GM18873 (cell line): ENCODE data around the gene NTSR2.

Source experiments
- ATAC-seq: cut with Tn5 transposase; IDR thresholded peaks from one replicate; pipeline ENCODE4 v1.9.1; 2021; ENCODE audit warnings: mild to moderate bottlenecking, moderate library complexity, moderate number of reproducible peaks; ENCODE audit not compliant: unreplicated experiment, low FRiP score

Gene NTSR2

DNA sequence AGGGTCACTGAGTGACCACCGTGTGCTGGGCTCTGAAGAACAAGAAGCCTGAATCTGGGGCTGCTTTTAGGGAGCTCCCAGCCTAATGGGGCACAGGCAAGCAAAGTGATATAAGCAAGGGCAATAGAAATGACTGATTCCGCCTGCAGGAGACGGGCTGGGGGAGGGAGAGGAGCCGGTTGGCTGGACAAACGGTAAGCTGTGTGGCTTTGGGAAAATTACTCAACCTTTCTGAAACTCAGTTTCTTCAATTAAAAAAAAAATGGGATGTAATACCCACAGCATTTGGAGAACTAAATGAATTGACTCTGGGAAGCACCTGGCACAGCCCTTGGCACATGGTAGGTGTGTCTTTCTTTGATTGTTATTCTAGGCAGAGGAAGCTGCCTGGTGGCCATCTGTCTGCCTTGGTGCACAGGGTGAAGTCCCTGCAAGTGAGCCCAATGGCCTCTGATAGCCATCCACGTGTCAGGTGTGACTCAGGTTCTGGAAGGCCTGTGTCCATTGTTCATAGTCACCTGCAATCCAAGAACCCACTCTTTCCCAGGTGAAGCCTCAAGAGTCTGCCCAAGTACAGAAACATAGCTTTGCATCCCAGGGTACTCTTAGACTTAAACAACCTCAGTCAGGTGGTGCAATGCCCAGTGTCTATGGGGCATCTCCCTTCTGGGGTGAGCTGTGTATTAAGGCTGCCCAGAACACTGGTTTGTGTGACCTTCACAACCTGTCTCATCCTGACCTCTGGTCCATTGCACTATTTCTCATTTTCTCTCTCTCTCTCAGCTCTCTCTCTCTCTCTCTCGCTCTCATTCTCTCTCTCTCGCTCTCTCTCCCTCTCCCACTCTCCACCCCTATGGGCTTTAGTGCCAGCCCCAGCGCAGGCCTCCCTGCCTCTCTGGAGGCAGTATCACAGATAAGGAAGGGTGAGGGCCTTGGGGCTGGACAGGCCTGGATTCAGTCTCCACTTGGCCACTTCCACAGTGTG is 30.0 kb upstream of the NTSR2 start:
- ATAC-seq, result no peak

DNA sequence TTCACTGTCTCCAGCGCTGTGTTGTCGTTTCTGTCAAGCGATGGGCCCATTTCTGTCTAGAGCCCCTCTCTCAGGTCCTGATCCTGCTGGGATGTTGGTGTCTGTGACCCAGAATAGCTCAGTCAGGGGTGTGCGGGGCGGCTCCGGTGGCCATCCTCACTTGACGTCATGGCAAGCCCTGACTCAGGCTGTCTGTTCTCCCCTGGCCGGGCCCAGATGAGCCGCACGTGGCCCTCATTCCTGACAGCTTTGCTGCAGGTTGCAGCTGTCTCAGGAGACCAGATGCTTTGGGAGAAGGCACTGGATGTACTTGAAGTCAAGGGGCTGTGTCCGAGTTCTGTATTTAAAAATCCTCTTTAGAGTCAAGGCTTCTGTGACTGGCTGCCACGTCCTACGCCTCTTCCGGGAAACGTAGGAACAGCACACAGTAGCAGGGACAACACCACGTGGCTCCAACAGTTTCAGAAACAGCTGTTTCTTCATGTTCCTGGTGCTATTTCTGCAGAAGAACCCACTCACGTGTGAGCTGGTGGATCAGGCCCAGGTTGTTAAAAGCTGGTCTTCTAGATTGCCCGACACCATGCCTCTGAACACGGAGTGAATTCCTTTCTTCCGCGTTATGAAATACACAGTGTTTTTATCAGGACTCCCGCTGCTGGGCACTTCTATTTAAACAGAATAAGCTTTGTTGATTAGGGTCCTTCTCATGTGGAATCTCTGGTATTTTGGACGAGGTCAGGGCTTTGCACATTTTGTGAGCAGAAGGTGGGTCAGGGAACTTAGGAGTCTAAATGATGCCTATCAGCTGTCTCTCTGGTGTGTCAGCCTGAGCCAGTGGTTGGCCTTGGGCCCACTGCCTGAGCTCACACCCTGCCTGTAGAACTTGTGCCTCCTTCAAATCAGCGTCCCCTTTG is 28.3 kb upstream of the NTSR2 start:
- ATAC-seq, result no peak

DNA sequence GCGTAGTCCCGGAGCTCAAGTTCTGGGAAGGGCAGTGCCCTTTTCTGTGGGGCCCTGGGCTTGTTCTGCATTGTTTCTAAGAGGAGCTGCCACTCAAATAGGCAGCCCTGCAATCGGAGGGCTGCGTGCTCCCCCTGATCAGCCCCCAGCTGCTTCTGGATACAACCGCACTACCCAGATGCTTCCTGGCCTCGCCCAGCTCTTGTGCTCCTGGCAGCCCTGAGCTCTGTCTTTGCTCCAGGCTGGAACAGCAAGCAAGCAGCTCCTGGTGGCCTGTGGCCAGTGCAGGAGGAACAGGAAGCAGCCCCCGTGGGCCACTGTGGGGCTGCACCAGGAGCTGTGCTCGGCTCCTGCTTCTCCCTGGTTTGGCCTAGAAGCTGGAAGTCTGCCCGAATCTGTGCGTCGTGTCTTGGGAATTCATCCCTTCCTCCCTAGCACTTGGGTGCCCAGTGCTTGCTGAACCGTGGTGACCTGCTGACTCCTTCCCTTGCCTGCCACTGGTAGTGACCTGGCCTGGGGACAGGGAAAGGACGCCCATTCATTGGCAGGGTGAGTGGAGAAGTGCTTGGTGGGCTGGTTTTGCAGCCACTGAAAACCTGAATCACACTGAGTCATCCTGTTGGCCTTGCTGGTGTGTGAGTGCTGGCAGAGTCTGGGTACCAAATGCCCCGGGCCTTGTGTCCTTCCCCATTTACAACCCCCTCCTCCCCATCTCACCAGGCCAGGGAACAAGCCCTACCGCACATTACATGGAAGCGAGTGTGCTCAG is 27.3 kb upstream of the NTSR2 start:
- no peak for ATAC-seq

DNA sequence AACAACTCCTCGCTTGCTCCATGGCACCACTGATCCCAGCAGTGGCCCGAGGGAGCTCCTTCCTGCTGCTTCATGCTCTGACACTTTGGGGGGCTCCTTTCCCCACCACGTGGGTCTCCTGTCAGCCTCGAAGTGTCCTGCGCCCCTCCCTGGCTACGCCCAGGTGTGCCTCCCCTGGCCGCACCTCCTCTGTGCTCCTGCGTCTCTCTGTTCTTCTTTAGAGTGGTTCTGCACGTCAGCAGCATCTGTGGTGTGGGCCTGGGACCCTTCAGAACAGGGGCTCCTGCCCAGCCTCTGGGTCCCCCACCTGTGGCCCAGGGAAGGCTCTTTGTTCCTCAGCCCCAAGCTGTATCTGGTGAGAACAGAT is 26.7 kb upstream of the NTSR2 start:
- ATAC-seq, result no peak

DNA sequence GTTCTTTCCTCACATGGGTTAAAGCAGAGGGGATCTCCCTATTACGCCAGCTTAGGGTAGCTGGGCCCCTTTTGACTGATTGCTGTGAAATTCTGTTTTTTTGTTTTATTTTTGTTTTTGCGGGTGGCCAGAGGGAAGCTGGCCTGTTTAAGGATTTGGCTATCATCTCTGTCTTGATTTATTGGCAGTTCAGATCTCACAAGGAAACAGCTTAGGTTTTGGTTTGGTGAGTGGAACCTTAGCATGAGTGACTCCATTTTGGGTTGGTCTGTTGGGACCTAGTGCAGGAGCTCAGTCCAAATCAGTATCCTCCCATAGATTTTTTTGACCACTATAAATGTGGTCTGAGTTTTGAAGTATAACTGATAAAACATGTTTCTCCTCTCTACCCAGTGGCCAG is 25.6 kb upstream of the NTSR2 start:
- no peak for ATAC-seq

DNA sequence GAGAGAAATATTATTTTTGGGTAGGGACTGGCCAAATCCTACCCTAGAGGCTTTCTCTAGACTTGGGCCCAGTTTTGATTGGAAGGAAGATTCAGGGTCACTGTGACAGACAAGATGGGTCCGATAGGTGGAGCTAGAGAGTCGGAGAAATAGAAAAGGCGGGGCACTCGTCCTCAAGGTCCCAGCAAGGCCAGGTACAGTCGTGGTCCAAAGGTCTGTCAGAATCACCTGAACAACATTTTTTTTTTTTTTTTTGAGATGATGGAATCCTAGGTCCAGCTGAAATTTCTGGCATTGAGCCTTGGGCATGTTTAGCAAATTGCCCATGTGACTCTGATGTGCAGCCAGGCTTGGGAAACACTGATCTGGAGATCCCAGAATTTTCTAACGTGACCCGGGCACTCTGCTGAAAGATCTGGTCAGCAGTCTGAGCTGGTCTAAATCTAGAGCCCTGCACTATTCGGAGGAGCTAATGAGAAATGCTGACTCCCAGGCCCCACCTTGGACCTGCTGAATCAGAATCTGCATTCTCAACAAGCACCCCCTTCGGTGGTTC is 23.0 kb upstream of the NTSR2 start:
- ATAC-seq, result no peak

DNA sequence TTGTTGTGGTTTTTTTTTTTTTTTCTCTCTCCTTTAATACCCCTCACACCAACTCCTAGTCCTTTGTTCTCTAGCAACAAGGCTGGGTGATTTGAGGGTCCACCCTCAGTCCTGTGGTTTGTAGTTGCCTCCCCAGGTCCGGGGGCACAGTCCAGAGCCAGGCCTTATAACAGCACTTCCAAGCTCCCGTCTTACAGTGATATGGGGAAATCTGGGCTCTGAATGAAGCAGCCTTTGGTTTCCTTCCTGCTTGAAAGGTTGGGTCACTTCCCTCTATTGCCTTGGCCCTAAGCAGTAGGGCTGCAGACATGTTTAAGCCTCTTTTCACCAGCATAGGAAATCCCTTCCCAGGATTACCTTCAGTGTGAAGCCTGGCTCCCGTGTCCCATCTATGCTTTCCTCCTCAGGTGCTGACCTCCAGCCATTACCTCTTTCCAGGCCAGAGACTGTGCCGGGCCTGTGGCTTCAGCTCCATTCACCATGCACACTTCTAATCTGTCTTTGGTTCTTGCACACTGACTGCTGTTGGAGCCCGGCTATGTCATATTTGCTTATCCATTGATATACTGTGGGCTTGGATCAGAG is 21.2 kb upstream of the NTSR2 start:
- no peak for ATAC-seq

DNA sequence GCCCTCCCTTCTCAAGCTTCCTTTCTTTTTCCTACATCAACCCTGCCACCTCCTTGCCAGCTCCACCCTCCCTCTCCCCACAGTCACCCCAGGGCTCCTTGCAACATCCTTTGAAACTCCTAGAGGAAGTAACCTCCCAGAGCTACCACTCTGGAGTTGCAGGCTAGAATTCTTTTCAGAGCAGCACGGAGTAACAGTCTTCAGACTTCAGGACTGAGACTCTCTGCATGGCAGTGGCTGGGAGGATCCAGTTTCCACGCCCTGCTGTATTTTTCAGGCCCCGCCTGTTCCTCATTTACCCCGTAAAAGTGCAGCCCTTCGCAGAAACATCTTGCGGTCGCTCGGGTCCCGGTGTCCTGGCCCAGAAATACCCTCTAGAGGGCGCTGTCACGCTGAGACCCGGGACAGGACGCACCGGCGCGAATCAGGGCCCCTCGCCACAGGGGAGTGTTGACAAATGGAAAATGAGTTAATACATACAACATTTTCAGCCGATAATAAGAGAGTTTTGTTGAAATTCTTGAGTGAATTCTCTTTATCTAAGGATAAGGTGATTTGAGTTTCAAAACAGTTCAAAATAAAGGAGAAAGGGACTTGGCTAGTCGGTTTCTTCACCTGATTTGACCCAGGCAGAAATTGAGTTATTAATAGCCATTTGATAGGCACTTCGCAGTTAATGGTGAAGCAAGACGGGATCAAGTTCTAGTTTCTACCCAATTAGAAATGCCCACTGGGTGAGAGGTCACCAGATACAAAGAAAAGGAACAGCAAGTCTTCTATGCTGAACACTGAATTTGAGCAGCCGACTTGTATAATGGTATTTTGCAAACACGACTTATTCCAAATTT is 18.5 kb upstream of the NTSR2 start:
- ATAC-seq, result no peak

DNA sequence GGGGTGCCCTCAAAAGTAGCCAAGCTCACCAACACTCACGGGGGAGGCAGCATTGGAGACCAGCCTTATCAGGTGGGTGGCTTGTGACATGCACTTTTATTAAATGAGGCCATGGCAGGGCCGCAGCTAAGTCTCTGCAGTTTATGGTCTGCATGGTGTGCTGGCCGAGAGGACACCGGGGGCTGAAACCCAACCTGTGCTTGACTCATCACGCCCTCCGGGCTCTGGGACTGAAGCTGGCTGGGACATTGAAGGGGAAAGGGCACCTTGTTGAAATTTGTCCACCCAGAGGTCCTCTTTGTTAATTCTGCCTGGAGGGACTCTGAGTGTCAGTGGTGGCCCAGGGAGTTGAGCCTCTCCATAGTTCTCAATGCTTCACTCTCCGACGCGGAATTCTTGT is 17.7 kb upstream of the NTSR2 start:
- no peak for ATAC-seq

DNA sequence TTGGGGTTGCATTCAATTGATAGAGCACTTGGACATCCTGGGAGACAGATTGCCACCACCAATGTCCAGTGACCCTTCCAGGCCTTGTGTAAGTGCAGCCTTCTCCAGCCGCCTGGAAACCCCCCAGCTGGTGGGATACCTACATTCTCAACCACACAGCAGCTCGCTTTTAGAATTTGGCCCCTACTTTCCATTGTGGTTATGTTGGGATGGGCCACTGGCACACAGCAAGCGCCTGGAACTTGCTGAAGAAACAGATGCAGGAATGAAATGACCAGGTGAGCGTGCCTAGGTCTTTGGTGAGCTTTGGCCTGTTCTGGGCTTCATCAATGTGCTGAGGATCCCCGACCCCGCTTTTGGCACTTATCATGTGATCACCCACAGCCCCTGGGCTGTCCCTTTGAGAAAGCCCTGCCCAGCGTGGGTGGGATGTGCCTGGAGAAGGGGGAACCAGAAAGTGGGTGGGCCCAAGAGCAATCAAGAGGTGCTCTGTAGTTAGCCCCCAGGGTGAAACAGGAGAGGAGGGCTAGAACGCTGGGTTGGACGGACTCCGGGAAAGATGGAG is 16.0 kb upstream of the NTSR2 start:
- no peak for ATAC-seq

DNA sequence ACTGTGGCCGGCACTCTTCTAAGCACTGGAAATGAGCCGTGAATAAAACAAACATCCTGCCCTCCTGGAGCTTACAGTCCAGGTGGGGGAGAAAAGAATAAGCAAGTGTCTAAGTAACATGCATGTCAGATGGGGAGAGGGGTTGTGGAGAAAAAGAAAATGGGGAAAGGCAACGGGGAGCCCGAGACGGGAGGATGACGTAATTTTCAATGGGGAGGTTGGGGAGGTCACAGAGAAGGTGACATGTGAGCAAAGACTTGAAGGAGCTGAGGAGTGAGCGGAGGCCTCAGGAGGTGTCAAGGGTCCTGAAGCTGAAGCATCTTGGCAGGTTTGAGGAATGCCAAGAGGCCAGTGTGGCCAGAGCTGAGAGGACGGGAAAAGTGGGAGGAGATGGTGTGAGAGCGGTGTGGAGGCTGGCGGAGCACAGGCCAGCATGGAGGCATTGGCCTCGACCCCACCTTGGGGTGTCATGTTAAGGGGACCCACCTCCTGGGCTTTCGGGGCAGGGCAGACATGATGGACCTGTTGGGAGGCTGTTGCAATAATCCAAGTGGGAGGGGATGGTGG is 15.0 kb upstream of the NTSR2 start:
- no peak for ATAC-seq

DNA sequence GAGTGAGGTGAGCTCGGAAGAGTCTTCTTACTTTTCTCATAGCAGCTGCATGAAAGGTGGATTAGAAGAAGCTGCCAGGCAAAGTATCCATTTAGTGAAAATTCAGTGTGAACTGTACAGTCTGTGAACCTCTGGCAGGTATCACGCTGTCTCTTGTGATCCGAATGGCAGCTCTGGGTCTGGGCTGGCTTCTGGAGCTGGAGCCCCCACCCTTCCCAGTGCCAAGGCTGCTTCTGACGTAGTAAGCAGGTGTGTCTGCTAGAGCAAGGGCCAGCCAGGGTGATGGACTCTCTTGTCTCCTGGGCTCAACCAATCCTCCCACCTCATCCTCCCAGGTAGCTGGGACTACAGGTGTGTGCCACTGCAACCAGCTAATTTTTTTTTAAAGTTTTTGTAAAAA is 14.0 kb upstream of the NTSR2 start:
- no peak for ATAC-seq

DNA sequence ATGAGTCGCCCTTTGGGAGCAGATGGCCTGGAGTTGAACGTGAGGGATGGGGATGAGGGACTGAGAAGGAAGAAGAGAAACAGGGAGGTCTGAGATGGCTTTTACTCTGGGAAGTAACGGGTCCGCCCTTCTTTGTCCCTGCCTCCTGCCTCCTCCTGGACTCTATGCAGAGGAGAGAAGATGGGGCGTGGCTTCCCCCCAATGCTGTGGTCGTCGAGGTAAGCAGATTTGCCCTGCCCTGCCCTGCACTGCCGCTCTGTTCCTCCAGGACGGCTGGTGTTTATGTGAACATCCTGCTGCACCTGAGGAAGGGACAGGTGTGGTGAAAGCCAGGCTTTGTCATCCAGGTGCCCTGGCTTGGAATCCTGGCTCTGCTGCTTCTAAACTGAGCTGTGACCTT is 13.5 kb upstream of the NTSR2 start:
- ATAC-seq, result no peak

DNA sequence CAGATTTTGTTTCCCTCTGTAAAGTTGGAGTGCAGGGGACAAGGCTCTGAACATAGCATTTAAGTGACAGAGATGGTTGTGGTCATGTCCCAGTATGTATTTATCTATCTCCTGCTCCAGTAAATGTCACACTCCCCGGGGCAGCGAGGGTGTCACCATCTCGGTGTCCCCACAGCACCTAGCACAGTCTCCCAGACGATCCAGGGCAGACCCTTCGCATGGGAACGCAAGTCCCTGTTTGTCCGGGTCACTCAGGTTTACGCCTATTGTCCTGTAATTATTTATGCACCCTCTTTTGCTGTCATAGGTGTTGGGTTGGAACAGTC is 12.6 kb upstream of the NTSR2 start:
- no peak for ATAC-seq

DNA sequence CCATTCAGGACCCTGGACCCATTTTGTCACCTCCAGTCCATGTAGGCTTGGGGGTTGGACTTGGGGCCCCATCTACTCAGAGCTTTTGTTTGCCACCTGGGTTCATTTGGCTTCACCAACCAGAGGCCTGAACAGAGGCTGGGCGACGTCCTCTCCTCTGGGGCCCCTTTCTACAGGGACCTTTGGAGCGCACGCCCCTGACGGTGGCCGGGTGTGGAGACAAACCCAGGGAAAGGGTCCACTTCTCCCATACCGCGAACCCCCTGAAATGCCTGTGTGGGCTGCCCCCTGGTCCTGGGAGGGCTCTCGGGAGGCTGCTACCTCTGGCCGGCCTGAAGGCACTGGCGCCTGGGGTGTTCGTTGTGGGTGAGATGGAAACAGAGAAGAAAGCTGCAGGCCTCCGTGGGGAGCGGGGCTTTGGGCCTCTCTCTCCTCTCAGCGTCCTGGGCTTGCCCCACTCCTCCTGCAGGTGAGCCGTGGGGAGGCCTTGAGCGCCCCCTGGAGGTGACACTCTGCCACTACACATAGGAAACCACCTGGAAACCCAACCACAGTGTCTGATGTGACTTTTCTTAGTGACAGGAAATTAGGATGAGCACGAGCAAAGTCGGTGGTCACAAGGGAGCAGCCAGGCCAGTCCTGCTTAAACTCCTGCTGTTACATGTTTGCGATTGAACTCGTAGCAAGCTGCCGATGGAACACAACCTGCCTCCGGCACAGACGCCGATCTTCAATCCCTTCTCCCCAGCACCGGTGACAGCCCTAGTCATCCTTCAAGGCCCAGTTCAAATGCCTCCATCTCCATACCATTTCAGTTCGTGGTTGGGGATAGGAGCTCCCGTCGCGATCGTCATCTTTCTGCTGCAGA is 12.0 kb upstream of the NTSR2 start:
- ATAC-seq, result no peak

DNA sequence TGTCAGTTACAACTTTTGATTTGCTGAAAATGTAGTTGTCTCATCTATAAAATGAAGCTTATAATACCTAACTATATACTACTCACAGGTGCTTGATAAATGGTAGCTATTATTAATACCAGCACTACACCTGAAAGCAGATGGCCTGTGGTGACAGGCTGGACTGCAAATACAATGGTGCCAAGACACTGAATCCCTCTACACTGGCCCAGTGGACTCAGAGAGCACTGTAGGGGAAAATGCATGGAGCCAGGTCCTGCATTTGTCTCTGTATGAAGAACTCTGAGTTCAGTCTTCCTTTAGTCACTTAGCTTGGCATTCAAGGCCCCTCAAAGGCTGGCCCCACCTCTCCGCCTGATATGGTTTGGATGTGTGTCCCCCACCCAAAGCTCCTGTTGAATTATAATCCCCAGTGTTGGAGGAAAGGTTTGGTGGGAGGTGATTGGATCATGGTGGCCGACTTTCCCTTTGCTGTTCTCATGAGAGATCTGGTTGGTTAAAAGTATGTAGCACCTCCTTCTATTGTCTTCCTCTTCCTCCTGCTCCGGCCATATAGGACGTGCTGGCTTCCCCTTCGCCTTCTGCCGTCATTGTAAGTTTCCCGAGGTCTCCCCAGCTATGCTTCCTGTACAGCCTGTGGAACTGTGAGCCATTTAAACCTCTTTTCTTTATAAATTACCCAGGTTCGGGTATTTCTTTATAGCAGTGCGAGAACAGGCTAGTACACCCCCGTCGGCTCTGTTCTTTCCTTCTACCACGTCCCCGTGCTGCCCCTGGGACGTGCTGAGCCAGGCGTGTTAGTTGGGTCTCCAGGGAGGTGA is 11.1 kb upstream of the NTSR2 start:
- ATAC-seq, result no peak
